Measurements from ENCODE around the gene DPP6. TPM values are rescaled to one million over a fixed set of nuclear protein-coding genes. Genes with fewer than 3 reads are reported as not detected.

DPP6 gene
- total RNA-seq, 4 donors from 2014 or later: 13.4 to 33.2 (median 26.8) TPM

DNA sequence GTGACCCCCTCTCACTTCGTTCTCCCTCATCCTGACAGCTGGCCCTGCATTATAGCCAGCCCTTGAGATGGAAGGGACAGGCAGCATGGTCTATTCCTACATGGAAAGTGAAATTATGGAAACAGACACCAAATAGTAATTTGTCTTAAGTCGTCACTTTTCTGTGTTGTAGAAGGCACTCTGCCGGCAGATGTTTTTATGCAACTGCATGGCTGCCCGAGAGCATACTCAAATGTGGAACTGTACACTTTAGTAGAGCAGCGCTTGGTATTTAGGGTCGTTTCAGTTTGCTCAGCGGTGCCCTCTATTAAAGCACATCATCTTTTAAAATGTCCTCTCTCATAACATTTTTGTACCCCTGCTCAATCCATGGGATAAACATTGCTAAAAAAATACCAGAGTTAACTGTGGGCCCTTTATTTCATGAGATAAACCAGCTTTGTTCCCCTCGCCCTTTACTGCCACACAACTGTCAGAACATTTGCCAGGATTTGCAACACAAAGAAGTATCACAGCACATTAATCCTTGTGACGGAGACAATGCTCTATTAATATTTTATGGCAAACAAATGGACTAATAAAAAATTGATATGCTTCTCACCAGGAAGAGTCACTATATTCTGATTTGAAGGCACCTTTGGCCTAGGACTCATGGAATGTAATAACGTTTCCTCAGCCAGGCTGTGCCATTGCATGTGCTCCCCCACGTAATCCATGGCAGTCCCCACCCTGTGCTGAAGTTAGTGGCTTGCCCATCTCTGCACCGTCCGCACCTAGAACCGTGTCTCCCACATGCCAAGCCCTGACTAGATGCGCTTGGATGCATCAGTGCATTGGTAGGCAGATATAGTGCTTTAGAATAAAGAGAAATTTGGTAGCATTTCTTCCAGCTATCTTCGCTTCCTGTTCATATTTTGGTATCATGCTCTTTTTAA is 729.4 kb downstream of the DPP6 start:
- H3K27ac ChIP-seq (replicated peaks in 1 of 4): no peak overlapping the region
- H3K36me3 ChIP-seq: peaks cover 0 to 5% (median 0%) of the 10 kb centered on the region in 4 donors
- peaks cover 0 to 10% (median 5%) of the 10 kb centered on the region in 4 donors for H3K9me3 ChIP-seq
- H3K4me3 ChIP-seq: no peak overlapping the region
- no peaks in the 10 kb centered on the region for H3K27me3 ChIP-seq
- no peak for DNase-seq (ENCODE audit: extremely low spot score)
- WGBS: 67% methylated on average over 16 of the region's 16 CpGs
- no peak for TF ChIP-seq POLR2AphosphoS5 (IDR thresholded peaks at IDR 0.05)
- TF ChIP-seq, protein P1, sequence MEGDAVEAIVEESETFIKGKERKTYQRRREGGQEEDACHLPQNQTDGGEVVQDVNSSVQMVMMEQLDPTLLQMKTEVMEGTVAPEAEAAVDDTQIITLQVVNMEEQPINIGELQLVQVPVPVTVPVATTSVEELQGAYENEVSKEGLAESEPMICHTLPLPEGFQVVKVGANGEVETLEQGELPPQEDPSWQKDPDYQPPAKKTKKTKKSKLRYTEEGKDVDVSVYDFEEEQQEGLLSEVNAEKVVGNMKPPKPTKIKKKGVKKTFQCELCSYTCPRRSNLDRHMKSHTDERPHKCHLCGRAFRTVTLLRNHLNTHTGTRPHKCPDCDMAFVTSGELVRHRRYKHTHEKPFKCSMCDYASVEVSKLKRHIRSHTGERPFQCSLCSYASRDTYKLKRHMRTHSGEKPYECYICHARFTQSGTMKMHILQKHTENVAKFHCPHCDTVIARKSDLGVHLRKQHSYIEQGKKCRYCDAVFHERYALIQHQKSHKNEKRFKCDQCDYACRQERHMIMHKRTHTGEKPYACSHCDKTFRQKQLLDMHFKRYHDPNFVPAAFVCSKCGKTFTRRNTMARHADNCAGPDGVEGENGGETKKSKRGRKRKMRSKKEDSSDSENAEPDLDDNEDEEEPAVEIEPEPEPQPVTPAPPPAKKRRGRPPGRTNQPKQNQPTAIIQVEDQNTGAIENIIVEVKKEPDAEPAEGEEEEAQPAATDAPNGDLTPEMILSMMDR (IDR thresholded peaks at IDR 0.05): no peak
- intact Hi-C loops (cut with DNase I): no loop called here
- no peaks in the 10 kb centered on the region for H3K4me1 ChIP-seq

DNA sequence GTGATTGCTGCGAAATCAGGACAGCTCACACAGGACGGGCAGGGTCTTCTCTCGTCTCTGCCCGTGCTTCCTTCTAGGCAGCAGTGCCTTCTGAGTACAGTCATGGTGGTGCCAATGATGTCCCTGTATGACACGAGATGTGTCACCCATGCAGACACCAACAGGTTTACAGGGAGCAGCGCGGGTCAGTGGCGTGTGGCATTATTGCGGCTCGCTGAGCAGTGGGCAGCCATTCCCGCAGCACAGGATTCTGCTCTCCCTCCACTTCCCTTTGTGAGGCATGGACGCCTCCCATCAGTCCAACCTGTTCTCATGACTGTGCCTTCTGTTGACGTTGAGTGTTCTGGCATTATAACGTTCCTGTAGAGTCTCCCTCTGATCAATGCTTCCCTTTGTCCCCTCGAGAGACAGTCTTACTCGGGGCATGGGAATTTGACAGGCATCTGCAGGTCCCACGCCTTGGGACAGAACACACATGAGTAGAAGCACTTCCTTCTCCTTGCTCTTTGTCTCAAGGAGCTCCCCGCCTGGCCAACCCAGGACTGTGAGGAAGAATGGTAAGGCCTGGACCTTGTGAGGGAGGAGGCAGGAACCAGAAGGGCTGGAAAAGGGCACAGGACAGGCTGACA is 731.2 kb downstream of the DPP6 start:
- H3K4me3 ChIP-seq: no peak overlapping the region
- intact Hi-C loops (cut with DNase I): no loop called here
- no peaks in the 10 kb centered on the region for H3K4me1 ChIP-seq
- 90% methylated on average over 17 of the region's 18 CpGs for WGBS
- H3K27ac ChIP-seq (replicated peaks in 1 of 4): no peak overlapping the region
- TF ChIP-seq EP300 (IDR thresholded peaks at IDR 0.05) (no peak), POLR2A (IDR thresholded peaks at IDR 0.05; ENCODE audit: low read depth) (no peak), POLR2AphosphoS5 (IDR thresholded peaks at IDR 0.05) (no peak)
- TF ChIP-seq, protein P1 (IDR thresholded peaks at IDR 0.05): no peak
- peaks cover 0 to 3% (median 0%) of the 10 kb centered on the region in 4 donors for H3K36me3 ChIP-seq
- no peak for DNase-seq (ENCODE audit: extremely low spot score)
- H3K27me3 ChIP-seq: no peaks in the 10 kb centered on the region
- H3K9me3 ChIP-seq: peaks cover 0 to 10% (median 5%) of the 10 kb centered on the region in 4 donors

DNA sequence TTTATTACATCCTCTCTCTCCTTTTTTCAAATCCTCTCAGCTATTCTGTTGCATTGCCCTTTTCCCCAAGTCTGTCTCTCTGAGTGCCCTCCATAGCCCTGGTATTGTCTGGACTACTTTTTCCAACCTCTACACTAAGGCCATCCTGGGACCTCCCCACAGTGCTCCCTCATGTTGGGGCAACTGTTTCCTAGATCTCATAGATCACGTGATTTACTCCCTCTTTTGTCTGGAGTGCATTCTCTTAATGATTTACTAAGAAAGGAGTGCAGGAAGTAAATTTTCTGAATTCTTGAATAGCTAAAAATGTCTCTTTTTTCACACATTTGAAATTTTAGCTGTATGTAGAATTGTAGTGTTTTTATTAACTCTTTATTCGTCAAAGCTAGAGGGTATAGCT is 733.7 kb downstream of the DPP6 start:
- H3K4me1 ChIP-seq: no peaks in the 10 kb centered on the region
- no peak overlapping the region for H3K27ac ChIP-seq (replicated peaks in 1 of 4)
- no peak for DNase-seq (ENCODE audit: extremely low spot score)
- H3K9me3 ChIP-seq: peaks cover 0 to 10% (median 5%) of the 10 kb centered on the region in 4 donors
- H3K4me3 ChIP-seq: no peak overlapping the region
- intact Hi-C loops (cut with DNase I): no loop called here
- no peaks in the 10 kb centered on the region for H3K27me3 ChIP-seq
- no peaks in the 10 kb centered on the region for H3K36me3 ChIP-seq
- no peak for TF ChIP-seq EP300 (IDR thresholded peaks at IDR 0.05)
- no peak for TF ChIP-seq POLR2A (IDR thresholded peaks at IDR 0.05; ENCODE audit: low read depth)
- TF ChIP-seq, protein P1 (IDR thresholded peaks at IDR 0.05): no peak
- TF ChIP-seq POLR2AphosphoS5 (IDR thresholded peaks at IDR 0.05): no peak
- WGBS: 86% methylated on average over 1 of the region's 2 CpGs

DNA sequence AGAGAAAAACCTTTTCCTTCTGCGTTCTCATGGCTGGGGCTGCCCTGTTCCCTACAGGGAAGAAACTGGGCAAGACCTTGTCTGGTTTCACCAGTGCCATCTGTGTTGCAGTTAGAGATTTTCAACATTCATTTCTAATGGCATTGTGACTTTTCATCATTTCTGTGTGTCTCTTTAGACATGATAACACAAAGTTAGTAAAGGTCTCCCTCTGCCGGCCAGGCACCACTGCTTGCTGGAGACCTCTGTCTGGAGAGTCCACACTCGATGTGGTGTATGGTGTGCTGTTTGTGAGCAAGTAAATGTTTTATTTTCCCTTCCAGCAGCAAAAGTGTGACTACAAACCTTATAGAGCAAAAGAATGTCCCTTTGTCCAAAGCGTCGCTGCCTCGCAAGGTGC is 737.2 kb downstream of the DPP6 start:
- H3K4me1 ChIP-seq: peaks cover 0 to 7% (median 6%) of the 10 kb centered on the region in 4 donors
- H3K36me3 ChIP-seq: no peaks in the 10 kb centered on the region
- peaks cover 0 to 12% (median 0%) of the 10 kb centered on the region in 4 donors for H3K27me3 ChIP-seq
- 71% methylated on average over 6 of the region's 6 CpGs for WGBS
- H3K27ac ChIP-seq (replicated peaks in 1 of 4): no peak overlapping the region
- TF ChIP-seq POLR2AphosphoS5 (IDR thresholded peaks at IDR 0.05): no peak
- TF ChIP-seq EP300 (IDR thresholded peaks at IDR 0.05): no peak
- TF ChIP-seq, protein P1 (IDR thresholded peaks at IDR 0.05): no peak
- no peak for TF ChIP-seq POLR2A (IDR thresholded peaks at IDR 0.05; ENCODE audit: low read depth)
- H3K9me3 ChIP-seq: peaks cover 0 to 10% (median 5%) of the 10 kb centered on the region in 4 donors
- DNase-seq (ENCODE audit: extremely low spot score): no peak
- intact Hi-C loops (cut with DNase I): no loop called here
- no peak overlapping the region for H3K4me3 ChIP-seq
